Neuronal stem cell (in vitro differentiated cells): Measurements from ENCODE around the gene ADM2.
A peak's percentile ranks its signal among the peaks of the same experiment; 100 is the strongest.

Experiments used
- DNase-seq: peaks from one replicate; pipeline ENCODE4 v3.0.0-alpha.2; 2013; ENCODE audit warnings: low spot score
- H2AFZ ChIP-seq: one replicate; pipeline ENCODE4 v1.6.1; 2013; ENCODE audit warnings: mild to moderate bottlenecking, low read length, inconsistent platforms
- H2AK5ac ChIP-seq: 2 replicates; pipeline ENCODE4 v1.6.1; 2013; ENCODE audit warnings: low read depth, mild to moderate bottlenecking, inconsistent platforms, low read length, moderate library complexity, mixed read lengths
- H2BK120ac ChIP-seq: 2 replicates; pipeline ENCODE4 v1.6.1; 2013; ENCODE audit warnings: low read depth, mild to moderate bottlenecking, inconsistent platforms, low read length, moderate library complexity, mixed read lengths
- H2BK12ac ChIP-seq: one replicate; pipeline ENCODE4 v1.6.1; 2013; ENCODE audit warnings: low read length, inconsistent platforms
- H2BK15ac ChIP-seq: 2 replicates; pipeline ENCODE4 v1.6.1; 2013; ENCODE audit warnings: mild to moderate bottlenecking, low read length, inconsistent platforms, mixed read lengths
- H2BK5ac ChIP-seq: one replicate; pipeline ENCODE4 v1.6.1; 2013; ENCODE audit warnings: inconsistent platforms, mild to moderate bottlenecking, low read length, moderate library complexity
- H3K14ac ChIP-seq: one replicate; pipeline ENCODE4 v1.6.1; 2013; ENCODE audit warnings: low read length, inconsistent platforms
- H3K18ac ChIP-seq: 2 replicates; pipeline ENCODE4 v1.6.1; 2013; ENCODE audit warnings: low read length, inconsistent platforms
- H3K23ac ChIP-seq: 2 replicates; pipeline ENCODE4 v1.6.1; 2013; ENCODE audit warnings: low read depth, mild to moderate bottlenecking, mixed read lengths, low read length, inconsistent platforms; ENCODE audit not compliant: poor library complexity
- H3K27ac ChIP-seq: replicated peaks from 3 replicates; pipeline ENCODE4 v1.5.1; 2013; ENCODE audit warnings: low read length, inconsistent platforms
- H3K27me3 ChIP-seq, 3 experiments: 2 replicates each; pipeline ENCODE4 v1.6.1; 2013; ENCODE audit warnings: low read length in 3 of 3, mild to moderate bottlenecking in 2 of 3, inconsistent platforms in 1 of 3, low read depth in 1 of 3, mixed read lengths in 1 of 3, moderate library complexity in 1 of 3; ENCODE audit not compliant: control insufficient read depth in 3 of 3, insufficient read depth in 3 of 3
- H3K36me3 ChIP-seq, 2 donors: replicated peaks in 1 of 2; 2 replicates each; pipeline ENCODE4 v1.6.1; 2013; ENCODE audit warnings: low read length in 2 of 2; ENCODE audit not compliant: control insufficient read depth in 2 of 2, insufficient read depth in 2 of 2
- H3K4ac ChIP-seq: 2 replicates; pipeline ENCODE4 v1.6.1; 2013; ENCODE audit warnings: inconsistent platforms, mild to moderate bottlenecking, low read length, moderate library complexity
- H3K4me1 ChIP-seq, 2 donors: 1 replicate in 1 of 2; 2 replicates in 1 of 2; pipeline ENCODE4 v1.6.1; 2013; ENCODE audit warnings: low read length in 2 of 2, low read depth in 1 of 2; ENCODE audit not compliant: control insufficient read depth in 2 of 2, insufficient read depth in 1 of 2
- H3K4me2 ChIP-seq: one replicate; pipeline ENCODE4 v1.6.1; 2013; ENCODE audit warnings: mild to moderate bottlenecking, low read length, inconsistent platforms; ENCODE audit not compliant: insufficient read depth, poor library complexity, severe bottlenecking
- H3K4me3 ChIP-seq, 2 donors: 2 replicates each; pipeline ENCODE4 v1.5.1; 2013; ENCODE audit warnings: low read length in 2 of 2, mild to moderate bottlenecking in 2 of 2, inconsistent platforms in 1 of 2, moderate library complexity in 1 of 2
- H3K79me1 ChIP-seq: one replicate; pipeline ENCODE4 v1.6.1; 2013; ENCODE audit warnings: low read depth, mild to moderate bottlenecking, inconsistent platforms, low read length, moderate library complexity
- H3K9ac ChIP-seq: one replicate; pipeline ENCODE4 v1.6.1; 2013; ENCODE audit warnings: mild to moderate bottlenecking, low read depth, low read length, inconsistent platforms; ENCODE audit not compliant: poor library complexity
- H3K9me3 ChIP-seq, 2 donors: replicated peaks in 1 of 2; 2 replicates each; pipeline versions ENCODE3 to v1.6.1; 2013; ENCODE audit warnings: low read length in 2 of 2, mild to moderate bottlenecking in 2 of 2, inconsistent platforms in 1 of 2, low read depth in 1 of 2, mixed read lengths in 1 of 2, moderate library complexity in 1 of 2; ENCODE audit not compliant: control insufficient read depth in 2 of 2, insufficient read depth in 1 of 2
- H4K8ac ChIP-seq: one replicate; pipeline ENCODE4 v1.6.1; 2013; ENCODE audit warnings: low read depth, mild to moderate bottlenecking, inconsistent platforms, low read length, moderate library complexity
- H4K91ac ChIP-seq: one replicate; pipeline ENCODE4 v1.6.1; 2013; ENCODE audit warnings: low read length, low read depth, mild to moderate bottlenecking, inconsistent platforms; ENCODE audit not compliant: poor library complexity
- WGBS, 2 donors: extraction: QIAGEN DNeasy Blood & Tissue Kit; methylation state at CpG; one replicate each; pipeline ENCODE4 v1.1.7; 2013; ENCODE audit warnings: missing lambda C conversion rate in 2 of 2, mixed read lengths in 1 of 2; ENCODE audit not compliant: insufficient read length in 2 of 2, insufficient replicate concordance in 1 of 2; ENCODE audit errors: extremely low coverage in 2 of 2; 5-methylcytosine and 5-hydroxymethylcytosine counted together

ADM2 gene

DNA sequence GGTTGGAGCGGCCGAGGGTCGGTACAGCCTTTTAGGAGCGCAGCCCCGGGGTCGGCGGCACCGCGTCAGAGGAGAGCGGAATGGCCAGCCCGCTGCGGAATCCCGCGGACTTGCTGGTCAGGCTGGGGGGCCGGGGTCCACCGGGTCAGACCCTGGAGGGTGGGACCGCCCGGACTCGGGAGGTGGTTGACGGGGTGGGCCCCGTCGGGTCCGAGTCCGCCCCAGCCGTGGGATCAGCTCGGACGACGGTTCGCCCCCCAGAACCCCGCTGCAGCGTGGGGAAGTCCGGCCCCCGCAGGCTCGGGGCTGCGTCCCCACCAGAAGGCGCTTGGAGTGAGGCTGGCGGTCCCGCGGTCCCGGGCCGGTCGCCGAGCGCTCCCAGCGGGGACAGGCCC lies 301 bp upstream of the ADM2 start:
- H2BK5ac ChIP-seq: no peak overlapping the region
- H2AK5ac ChIP-seq: no peak overlapping the region
- H3K27ac ChIP-seq: no peak overlapping the region
- peak overlapping the region; percentile 73 for H2AFZ ChIP-seq
- peak overlapping the region; percentile 12 to 79 for H3K4me3 ChIP-seq
- peak overlapping the region; percentile 94 for H3K18ac ChIP-seq
- H2BK120ac ChIP-seq: no peak overlapping the region
- no peak overlapping the region for H3K9ac ChIP-seq
- H3K9me3 ChIP-seq: peaks cover 2 to 4% of the 10 kb centered on the region in 2 donors
- no peaks in the 10 kb centered on the region for H3K36me3 ChIP-seq
- no peak overlapping the region for H2BK15ac ChIP-seq
- H4K8ac ChIP-seq: peak overlapping the region; percentile 17
- WGBS, 2 donors: no CpG with 5 or more reads among the region's 45 CpGs
- no peak overlapping the region for H3K4ac ChIP-seq
- peak overlapping the region; percentile 55 for H3K23ac ChIP-seq
- H3K14ac ChIP-seq: peak overlapping the region; percentile 21
- H2BK12ac ChIP-seq: no peak overlapping the region
- peaks cover 3 to 57% (median 16%) of the 10 kb centered on the region in 3 experiments for H3K27me3 ChIP-seq
- peak overlapping the region; percentile 57 for H3K4me2 ChIP-seq
- no peak overlapping the region for H4K91ac ChIP-seq
- DNase-seq: no peak
- H3K79me1 ChIP-seq: peaks cover 4% of the 10 kb centered on the region
- H3K4me1 ChIP-seq: peaks cover 0 to 2% of the 10 kb centered on the region in 2 donors

DNA sequence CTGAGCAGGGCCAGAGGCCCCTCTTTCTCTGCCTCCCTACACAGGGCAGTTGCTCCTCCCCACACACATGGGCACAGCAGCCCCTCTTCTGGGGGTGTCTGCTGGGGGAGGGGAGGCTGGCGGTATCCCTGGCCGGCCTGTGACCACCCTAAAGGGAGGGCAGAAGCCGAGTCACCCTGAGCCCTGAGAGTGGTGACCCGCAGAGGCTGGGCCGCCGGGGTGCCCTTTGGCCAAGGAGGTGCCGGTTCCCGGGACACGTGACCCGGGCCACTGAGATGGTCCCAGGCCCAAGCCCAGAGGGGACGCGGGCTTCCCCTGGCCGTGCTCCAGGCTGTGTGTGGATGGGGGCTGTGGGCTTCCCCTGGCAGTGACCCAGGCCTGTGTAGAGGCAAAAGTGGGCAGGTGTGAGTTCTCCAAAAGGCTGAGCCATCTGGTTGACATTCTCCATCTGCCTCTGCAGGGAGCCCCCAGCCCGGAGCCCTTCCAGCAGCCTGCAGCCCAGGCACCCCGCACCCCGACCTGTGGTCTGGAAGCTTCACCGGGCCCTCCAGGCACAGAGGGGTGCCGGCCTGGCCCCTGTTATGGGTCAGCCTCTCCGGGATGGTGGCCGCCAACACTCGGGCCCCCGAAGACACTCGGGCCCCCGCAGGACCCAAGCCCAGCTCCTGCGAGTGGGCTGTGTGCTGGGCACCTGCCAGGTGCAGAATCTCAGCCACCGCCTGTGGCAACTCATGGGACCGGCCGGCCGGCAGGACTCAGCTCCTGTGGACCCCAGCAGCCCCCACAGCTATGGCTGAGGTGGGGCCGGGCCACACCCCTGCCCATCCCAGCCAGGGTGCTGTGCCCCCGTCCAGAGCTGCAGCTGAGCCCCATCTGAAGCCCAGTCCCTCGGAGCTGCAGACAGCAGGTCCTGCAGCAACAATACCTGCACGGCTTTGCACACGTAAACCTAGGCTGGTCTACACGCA lies 1.0 kb downstream of the ADM2 start:
- Histone ChIP-seq H3K9ac (peak overlapping the region; percentile 30), H2BK5ac (peak overlapping the region; percentile 53), H2AK5ac (peak overlapping the region; percentile 88), H3K27ac (no peak overlapping the region), H3K4ac (peak overlapping the region; percentile 89), H3K36me3 (no peaks in the 10 kb centered on the region), H3K27me3 (peaks cover 3 to 70% (median 16%) of the 10 kb centered on the region in 3 experiments), H4K8ac (peak overlapping the region; percentile 48), H3K4me2 (peak overlapping the region; percentile 57), H4K91ac (peak overlapping the region; percentile 3), H3K4me3 (peak overlapping the region; percentile 20 to 79), H2AFZ (peak overlapping the region; percentile 73), H2BK12ac (peak overlapping the region; percentile 4), H2BK15ac (peak overlapping the region; percentile 91), H3K79me1 (peaks cover 4% of the 10 kb centered on the region), H3K4me1 (peaks cover 0 to 2% of the 10 kb centered on the region in 2 donors), H3K18ac (peak overlapping the region; percentile 94), H2BK120ac (peak overlapping the region; percentile 16), H3K9me3 (peaks cover 2 to 4% of the 10 kb centered on the region in 2 donors), H3K14ac (peak overlapping the region; percentile 14), H3K23ac (peak overlapping the region; percentile 34)
- WGBS, 2 donors: no CpG with 5 or more reads among the region's 35 CpGs
- DNase-seq: no peak

DNA sequence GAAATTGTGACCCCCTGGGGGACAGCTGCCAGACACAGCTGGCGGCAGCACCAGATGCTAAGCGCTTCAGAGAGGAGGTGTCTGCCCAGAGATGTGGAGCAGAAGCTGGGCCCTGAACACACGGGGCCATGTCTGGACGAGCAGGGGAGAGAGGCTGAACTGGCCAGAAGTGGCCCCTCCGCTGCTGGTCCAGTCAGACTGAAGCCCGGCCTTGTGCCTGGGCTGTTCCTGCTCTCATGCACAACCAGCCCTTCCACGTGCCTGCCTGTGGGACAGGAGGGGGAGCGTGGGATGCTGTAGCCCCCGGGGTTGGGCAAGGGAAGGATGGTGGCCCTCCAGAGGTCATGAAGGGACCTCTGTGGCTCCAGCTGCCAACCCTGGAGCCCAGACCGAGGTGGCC lies 1.8 kb downstream of the ADM2 start:
- Histone ChIP-seq H3K14ac (no peak overlapping the region), H3K27ac (no peak overlapping the region), H4K8ac (no peak overlapping the region), H3K4me2 (no peak overlapping the region), H3K79me1 (peaks cover 4% of the 10 kb centered on the region), H2BK12ac (no peak overlapping the region), H2BK120ac (no peak overlapping the region), H3K9me3 (peaks cover 2 to 4% of the 10 kb centered on the region in 2 donors), H3K9ac (no peak overlapping the region), H3K4me1 (peaks cover 0 to 2% of the 10 kb centered on the region in 2 donors), H3K23ac (no peak overlapping the region), H2AK5ac (peak overlapping the region; percentile 88), H2AFZ (no peak overlapping the region), H3K4me3 (no peak overlapping the region), H3K36me3 (no peaks in the 10 kb centered on the region), H3K18ac (peak overlapping the region; percentile 28), H2BK5ac (peak overlapping the region; percentile 53), H2BK15ac (peak overlapping the region; percentile 78), H3K27me3 (peaks cover 3 to 78% (median 16%) of the 10 kb centered on the region in 3 experiments), H3K4ac (no peak overlapping the region), H4K91ac (no peak overlapping the region)
- no peak for DNase-seq
- WGBS, 2 donors: no CpG with 5 or more reads among the region's 10 CpGs

- DNase-seq: no peak
- Histone ChIP-seq H3K23ac (no peak overlapping the region), H2BK5ac (no peak overlapping the region), H3K9ac (no peak overlapping the region), H2BK12ac (no peak overlapping the region), H4K91ac (no peak overlapping the region), H3K9me3 (peaks cover 1 to 4% of the 10 kb centered on the region in 2 donors), H3K79me1 (peaks cover 4% of the 10 kb centered on the region), H2BK15ac (no peak overlapping the region), H3K14ac (no peak overlapping the region), H3K4me2 (no peak overlapping the region), H2AK5ac (peak overlapping the region; percentile 81), H3K4me1 (peaks cover 0 to 2% of the 10 kb centered on the region in 2 donors), H3K4ac (no peak overlapping the region), H4K8ac (no peak overlapping the region), H2AFZ (no peak overlapping the region), H3K18ac (no peak overlapping the region), H3K36me3 (no peaks in the 10 kb centered on the region), H3K27me3 (peaks cover 3 to 79% (median 16%) of the 10 kb centered on the region in 3 experiments), H3K27ac (no peak overlapping the region), H2BK120ac (no peak overlapping the region), H3K4me3 (no peak overlapping the region)
- no CpG with 5 or more reads among the region's 8 CpGs for WGBS, 2 donors
Measured at GRCh38 chr22:50483556-50483955, 2.2 kb downstream of the ADM2 start.
